ENCODE results near the gene ARHGEF10L.

ARHGEF10L gene

GRCh38 chr1:17569200-17570139, 30.0 kb downstream of the ARHGEF10L start:
- DNase-seq = peak; percentile 91

DNA sequence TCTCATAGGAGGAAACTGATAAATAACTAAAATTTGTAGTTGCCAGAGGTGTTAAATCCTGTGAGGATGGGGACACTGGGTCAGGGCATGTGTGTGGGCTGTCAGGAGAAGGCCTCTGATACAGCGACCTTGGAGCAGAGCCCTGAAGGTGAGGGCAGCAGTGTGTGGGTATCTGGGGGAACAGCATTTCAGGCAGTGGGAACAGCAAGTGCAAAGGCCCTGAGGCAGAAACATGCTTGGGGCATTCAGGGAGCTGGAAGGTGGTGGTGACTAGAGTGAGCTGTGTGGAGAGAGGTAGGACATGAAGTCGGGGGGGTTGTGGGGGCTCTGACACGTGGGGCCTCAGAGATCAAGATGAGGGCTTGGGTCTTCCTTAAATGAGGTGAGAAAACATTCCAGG, 30.7 kb downstream of the ARHGEF10L start:
- DNase-seq = no peak

DNA sequence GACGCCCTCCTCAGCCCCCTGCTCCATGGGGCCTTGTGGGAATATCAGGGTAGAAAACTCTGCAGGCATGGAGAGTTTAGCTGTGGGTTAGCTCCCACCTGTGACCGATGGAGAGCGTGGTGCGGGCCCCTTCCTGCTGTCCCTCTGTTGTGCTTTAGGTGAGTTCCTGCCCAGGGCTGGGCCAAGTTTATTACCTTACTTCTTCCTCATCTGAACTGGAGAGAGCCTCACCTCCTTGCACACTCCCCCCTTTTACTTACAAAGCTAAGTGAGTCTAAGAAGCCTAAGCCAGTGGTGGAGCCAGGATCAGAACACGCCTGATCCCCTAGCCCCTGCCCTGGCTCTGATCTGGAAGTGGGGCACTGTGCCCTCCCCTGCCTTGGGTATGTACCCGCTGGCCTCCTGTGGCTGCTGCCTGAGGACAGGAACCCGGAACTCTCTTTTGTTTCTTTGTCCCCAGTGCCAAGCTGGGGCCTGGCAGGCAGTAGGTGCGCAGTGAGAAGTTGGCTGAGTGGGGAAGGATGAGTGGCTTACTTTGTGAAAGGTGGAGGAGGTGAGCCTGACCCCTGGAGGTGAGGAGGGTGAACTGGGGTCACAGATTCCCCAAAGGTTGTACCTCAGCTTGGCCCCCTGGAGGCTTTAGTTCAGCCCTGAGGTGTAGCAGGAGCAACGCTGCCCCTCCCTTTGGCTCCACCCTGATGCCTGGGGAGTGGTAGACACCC, 32.9 kb downstream of the ARHGEF10L start:
- DNase-seq = no peak

GRCh38 chr1:17573518-17574041, 34.1 kb downstream of the ARHGEF10L start:
- peak; percentile 66 for DNase-seq

DNA sequence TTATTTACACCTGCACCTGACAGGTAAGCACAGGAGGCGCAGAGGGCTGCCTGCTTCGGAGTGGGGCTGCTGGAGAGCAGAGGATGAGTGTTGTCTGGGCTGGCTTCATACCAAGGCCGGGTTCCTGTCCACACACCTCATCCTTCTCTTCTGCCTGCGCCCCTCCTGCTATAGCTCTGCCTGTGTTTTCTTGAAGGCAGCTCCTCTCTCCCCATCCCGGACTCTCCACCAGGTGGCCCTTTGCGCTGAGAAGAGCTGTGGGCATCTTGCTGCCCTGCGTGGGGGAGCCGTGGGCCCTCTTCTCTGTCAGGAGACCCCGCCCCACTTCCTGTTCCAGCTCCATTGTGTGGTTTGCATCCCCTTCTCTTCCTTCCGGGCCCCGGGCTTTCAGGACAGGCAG, 35.0 kb downstream of the ARHGEF10L start:
- DNase-seq = no peak

DNA sequence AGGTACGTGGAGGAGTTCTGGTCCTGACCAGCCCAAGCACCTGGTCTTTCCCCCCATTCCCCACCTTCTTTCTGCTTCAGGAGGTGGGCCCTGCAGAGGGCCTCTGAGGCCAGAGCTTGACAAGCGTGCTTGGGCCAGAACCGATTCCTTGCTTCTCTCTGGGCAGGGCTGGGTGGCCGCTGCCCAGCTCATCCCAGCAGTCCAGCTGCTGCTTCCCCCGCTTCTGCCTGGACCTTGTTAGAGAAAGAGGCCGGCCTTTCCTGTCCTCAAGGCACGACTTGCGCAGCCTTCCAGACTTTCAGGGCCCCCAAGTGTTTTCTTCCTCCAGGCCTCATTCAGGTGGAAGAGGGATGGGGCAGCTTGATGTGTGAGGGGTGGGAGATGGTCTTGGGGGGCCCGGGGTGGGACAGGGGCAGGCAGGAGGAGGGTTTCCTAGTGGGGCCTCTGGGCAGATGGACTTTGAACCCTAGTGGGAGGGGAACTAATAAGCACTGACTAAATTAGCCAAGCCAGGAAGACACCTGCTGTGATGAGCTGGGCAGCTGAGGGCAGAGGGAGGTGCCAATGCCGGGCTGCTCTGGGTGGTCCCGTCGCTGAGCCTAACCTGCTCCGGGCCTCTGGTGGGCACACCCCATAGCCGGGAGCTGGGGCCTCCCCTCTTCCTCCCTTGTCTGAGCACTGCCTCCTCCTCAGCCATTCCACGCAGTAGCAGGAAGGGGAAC, 36.5 kb downstream of the ARHGEF10L start:
- DNase-seq = no peak

- no peak for DNase-seq
Observed at GRCh38 chr1:17576519-17576853, 37.0 kb downstream of the ARHGEF10L start.

DNA sequence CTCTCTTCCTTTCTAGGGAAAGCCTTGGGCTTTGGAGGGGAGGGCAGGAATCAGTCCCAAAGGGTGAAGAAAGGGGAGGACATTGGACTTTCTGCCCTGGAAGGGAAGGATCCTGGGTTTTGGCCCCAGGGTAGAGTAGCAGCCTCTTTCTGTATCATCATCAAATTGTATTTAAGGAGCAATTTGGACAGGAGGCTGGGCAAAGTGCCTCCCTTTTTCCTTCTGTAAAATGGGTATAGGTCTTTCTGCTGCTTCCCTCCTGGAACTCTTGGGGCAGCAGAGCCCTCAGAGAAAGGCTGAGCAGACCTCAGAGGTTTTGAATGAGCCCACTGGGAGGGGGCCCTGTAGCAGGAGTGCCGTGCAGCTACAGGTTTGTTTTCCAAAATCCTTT, 38.4 kb downstream of the ARHGEF10L start:
- DNase-seq = no peak

DNA sequence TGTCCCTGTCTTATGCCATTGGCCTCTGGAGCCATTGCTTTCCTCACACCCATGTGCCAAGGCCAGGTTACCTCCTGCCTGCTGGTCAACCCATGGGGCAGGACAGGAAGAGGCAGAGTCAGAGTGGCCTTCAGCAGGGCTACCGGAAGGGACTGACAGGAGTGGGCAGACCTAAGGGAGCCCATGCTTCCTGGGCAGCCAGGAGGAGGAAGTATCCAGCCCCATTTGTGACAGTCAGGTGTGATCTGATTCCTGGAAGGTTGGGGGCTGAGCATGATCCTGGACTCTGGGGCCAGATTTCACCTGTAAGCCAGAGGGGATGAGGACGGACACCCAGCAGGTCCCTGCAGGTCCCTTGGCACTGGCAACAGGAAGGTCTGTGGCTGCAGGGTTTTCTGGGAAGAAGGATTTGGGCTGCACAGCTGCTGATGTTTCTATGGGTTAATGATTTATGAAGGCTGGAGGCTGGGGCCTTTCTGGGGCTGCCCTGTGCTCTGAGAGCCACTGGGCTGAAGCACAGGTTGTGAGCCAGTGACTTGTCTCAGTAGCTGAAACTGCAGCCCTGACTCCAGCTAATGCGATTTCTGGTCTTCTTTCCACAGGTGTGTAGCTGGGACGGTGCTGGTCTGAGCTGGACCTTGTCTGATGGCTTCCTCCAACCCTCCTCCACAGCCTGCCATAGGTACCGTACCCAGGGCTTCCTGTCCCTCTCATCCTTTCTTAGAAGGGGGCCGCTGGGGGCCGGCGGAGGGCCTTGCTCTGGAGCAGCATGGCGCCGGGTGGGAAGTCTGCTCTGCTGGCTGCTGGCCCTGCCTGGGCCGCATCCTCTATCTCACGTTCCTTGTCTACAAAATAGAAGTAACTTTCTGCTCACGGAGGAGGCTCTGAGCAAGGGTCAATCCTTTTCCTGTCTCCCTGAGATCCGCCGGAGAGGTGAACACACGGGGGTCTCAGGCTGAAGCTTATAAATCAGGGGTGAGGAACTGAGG, 40.7 kb downstream of the ARHGEF10L start:
- DNase-seq = no peak

GRCh38 chr1:17581389-17582123, 42.1 kb downstream of the ARHGEF10L start:
- no peak for DNase-seq

GRCh38 chr1:17582124-17582774, 42.8 kb downstream of the ARHGEF10L start:
- no peak for DNase-seq

DNA sequence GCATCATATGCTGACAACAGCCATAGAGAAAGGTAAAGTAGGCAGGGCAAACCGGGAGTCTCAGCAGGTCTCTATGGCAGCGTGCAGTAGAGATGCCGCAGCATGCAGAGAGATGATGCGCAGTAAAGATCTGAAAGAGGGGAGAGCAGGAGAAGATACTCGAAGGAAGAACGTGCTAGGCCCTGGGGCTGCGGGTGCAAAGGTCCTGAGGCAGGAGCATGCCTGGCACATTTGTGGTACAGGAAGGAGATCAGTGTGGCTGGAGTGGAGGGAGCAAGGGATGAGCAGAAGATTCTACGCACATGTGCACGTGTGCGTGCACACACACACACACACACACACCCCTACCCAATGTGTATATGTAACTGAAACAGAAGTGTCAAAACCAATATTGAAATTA, 45.0 kb downstream of the ARHGEF10L start:
- no peak for DNase-seq

DNA sequence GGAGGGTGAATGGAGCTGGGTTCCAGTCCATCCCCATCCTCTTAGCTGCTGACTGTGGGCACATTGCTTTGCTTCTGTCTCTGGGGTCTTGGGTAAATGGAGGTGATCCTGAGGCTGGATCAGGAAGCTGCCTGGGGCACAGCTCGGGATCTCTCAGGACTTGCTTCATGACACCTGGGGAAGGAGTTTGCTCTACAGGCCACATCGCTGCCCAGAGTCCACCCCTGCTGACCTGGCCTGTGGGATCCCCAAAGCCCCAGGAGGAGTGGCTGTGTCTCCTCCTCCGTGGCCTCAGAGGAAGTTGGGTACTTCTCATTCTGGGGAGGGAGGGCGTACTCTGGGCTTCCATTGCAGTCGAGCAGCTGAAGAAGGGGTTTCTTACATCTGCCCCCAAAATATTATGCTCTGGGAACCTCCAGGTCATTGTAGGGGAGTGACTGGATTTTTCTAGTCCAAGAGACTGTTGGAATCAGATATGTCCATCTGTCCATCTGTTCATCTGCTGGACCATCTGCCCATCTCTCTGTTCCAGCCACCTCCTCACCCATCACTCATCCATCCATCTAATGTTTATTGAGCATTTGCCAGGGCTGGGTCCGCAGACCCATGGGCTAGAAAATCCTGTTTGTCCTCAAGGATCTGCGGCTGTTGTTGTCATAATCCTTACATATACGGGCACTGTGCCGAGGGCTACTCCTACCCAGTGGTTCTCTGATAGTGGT, 45.9 kb downstream of the ARHGEF10L start:
- no peak for DNase-seq

GRCh38 chr1:17586172-17586964, 46.9 kb downstream of the ARHGEF10L start:
- no peak for DNase-seq

GRCh38 chr1:17587693-17588047, 48.2 kb downstream of the ARHGEF10L start:
- peak; percentile 81 for DNase-seq

DNA sequence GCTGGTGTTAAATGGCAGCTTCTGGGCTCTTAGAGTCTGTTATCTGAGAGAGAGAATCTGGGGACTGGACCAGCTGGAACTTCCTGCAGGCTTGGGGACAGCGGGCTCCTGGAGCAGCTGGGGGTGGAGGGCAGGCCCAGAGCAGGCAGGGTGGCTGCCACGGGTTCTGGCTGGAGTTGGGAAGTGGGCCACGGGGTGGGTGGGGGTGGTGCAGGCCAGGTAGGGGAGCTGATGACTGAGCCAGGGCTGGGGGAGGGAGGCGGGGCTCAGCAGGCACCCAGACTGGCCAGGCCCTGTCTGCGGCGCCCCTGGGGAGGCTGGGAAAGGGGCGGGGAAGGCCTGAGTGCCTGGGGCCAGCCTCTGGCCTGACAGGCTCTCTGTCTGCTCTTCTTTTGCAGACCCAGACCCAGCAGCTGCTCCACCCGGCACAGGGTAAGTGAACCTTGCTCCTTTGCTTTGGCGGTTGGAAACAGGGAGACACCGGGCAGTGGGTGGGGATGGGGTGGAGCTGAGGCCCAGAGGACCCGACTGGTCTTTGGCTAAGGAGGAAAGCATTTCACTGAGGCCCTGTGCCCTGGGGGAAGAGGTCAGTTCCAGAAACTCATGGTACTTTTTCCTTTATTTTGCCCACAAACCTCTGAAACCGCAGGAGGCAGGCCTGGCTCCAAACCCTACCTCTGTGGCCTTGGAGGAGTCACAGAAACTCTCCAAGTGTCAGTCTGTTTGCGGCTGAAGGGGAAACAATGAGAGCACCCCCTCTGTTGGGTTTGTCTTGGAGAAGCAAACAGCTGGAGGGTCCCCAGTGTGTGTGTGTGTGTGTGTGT, 48.8 kb downstream of the ARHGEF10L start:
- peak; percentile 62 for DNase-seq

GRCh38 chr1:17591814-17592430, 52.4 kb downstream of the ARHGEF10L start:
- DNase-seq = no peak

DNA sequence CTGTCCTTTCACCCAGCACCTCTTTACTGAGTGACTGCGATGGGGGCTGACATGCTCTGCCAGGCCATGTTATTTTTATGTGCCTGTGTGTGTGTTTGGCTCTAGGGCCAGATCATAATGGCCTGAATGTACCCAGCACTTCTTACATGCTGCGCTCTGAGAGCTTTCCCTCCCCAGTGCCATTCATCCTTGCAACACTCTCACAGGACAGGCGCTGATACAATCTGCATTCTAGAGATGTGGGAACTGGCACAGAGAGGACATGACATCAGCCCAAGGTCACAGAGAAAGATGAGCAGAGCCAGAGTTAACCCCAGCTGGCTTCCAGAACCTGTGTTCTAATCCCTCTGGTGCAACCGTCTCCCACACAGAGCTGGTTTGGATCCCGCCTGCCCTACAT, 54.5 kb downstream of the ARHGEF10L start:
- DNase-seq = no peak
